SK-N-SH (cell line): ENCODE data around the gene MRPL53. TPM values are rescaled to one million over a fixed set of nuclear protein-coding genes. Genes with fewer than 3 reads are reported as not detected.
A peak's percentile ranks its signal among the peaks of the same experiment; 100 is the strongest.

Experiments
- CTCF ChIA-PET: fragments of 300-600, 350-600 bp; formaldehyde crosslinking; extraction: SDS; loops from one replicate; lab custom pipeline; 2021; lab: Yijun Ruan, JAX
- POLR2A ChIA-PET: fragments of 350-600 bp; sonication (Branson Sonifier 250); formaldehyde crosslinking; extraction: SDS; loops from one replicate; lab custom pipeline; 2020; ENCODE audit warnings: antibody characterized with exemption, inconsistent platforms; lab: Yijun Ruan, JAX
- DNase-seq: peaks from one replicate; pipeline ENCODE4 v3.0.0; 2012
- H2AFZ ChIP-seq: fragments of 200-600 bp; sonication (generic); 2 replicates; pipeline ENCODE4 v1.8.1; 2016; ENCODE audit warnings: antibody characterized with exemption, mild to moderate bottlenecking, low read depth
- H3F3A ChIP-seq: fragments of 200-600 bp; sonication (generic); replicated peaks from 2 replicates; pipeline ENCODE3; 2016; ENCODE audit warnings: antibody characterized with exemption, mild to moderate bottlenecking; ENCODE audit not compliant: insufficient read depth
- H3K27ac ChIP-seq, 2 experiments: fragments of 200-500 bp in 1 of 2; fragments of 200-600 bp in 1 of 2; sonication (Bioruptor generic) in 1 of 2; sonication (generic), shearing (Covaris generic) in 1 of 2; 2 replicates each; pipeline versions ENCODE4 v1.5.1 to v1.6.1; 2014 to 2016; ENCODE audit warnings: low read depth in 2 of 2, inconsistent platforms in 1 of 2, low read length in 1 of 2, mild to moderate bottlenecking in 1 of 2, mixed read lengths in 1 of 2
- H3K27me3 ChIP-seq: fragments of 200-600 bp; sonication (generic), shearing (Covaris generic); 2 replicates; pipeline ENCODE4 v1.6.1; 2016; ENCODE audit warnings: mixed run types; ENCODE audit not compliant: insufficient read depth
- H3K36me3 ChIP-seq, 2 experiments: fragments of 200-500 bp in 1 of 2; fragments of 200-600 bp in 1 of 2; sonication (Bioruptor generic) in 1 of 2; sonication (generic) in 1 of 2; replicated peaks in 1 of 2; 2 replicates each; pipeline versions ENCODE3 to v1.5.1; 2014 to 2016; ENCODE audit warnings: low read length in 1 of 2, mild to moderate bottlenecking in 1 of 2; ENCODE audit not compliant: insufficient read depth in 2 of 2, control insufficient read depth in 1 of 2
- H3K4me1 ChIP-seq, 2 experiments: fragments of 200-500 bp in 1 of 2; fragments of 200-600 bp in 1 of 2; sonication (Bioruptor generic) in 1 of 2; sonication (generic), shearing (Covaris generic) in 1 of 2; 2 replicates each; pipeline versions ENCODE4 v1.5.1 to v1.6.1; 2014 to 2016; ENCODE audit warnings: low read depth in 1 of 2, low read length in 1 of 2, mixed run types in 1 of 2; ENCODE audit not compliant: insufficient read depth in 2 of 2, control insufficient read depth in 1 of 2
- H3K4me2 ChIP-seq: fragments of 200-600 bp; sonication (generic), shearing (Covaris generic); 2 replicates; pipeline ENCODE4 v1.6.1; 2017; ENCODE audit warnings: mixed run types
- H3K4me3 ChIP-seq, 2 experiments: fragments of 200-500 bp in 1 of 2; fragments of 200-600 bp in 1 of 2; sonication (Bioruptor generic) in 1 of 2; sonication (generic), shearing (Covaris generic) in 1 of 2; 2 replicates each; pipeline versions ENCODE4 v1.5.1 to v1.8.1; 2014 to 2016; ENCODE audit warnings: low read depth in 2 of 2, inconsistent platforms in 1 of 2, low read length in 1 of 2, mild to moderate bottlenecking in 1 of 2, mixed read lengths in 1 of 2, moderate library complexity in 1 of 2
- H3K79me2 ChIP-seq: fragments of 200-600 bp; sonication (generic); 2 replicates; pipeline ENCODE4 v1.8.1; 2017; ENCODE audit warnings: mild to moderate bottlenecking; ENCODE audit not compliant: insufficient read depth
- H3K9ac ChIP-seq: fragments of 200-600 bp; sonication (generic); 2 replicates; pipeline ENCODE4 v1.6.1; 2017; ENCODE audit warnings: mixed run types
- H3K9me2 ChIP-seq: fragments of 200-600 bp; sonication (generic); 2 replicates; pipeline ENCODE4 v1.6.1; 2017; ENCODE audit warnings: mixed run types
- H3K9me3 ChIP-seq: fragments of 200-600 bp; sonication (generic); 2 replicates; pipeline ENCODE4 v1.6.1; 2017; ENCODE audit warnings: mixed run types, mild to moderate bottlenecking, moderate library complexity
- H4K20me1 ChIP-seq: fragments of 200-600 bp; sonication (generic); 2 replicates; pipeline ENCODE4 v1.6.1; 2017; ENCODE audit warnings: mild to moderate bottlenecking, mixed run types; ENCODE audit not compliant: insufficient read depth
- CHD2 ChIP-seq: fragments of 150-350 bp; IDR thresholded peaks from 2 replicates; pipeline ENCODE4 v1.6.1; 2018; ENCODE audit warnings: low read length; ENCODE audit not compliant: partially characterized antibody
- EP300 ChIP-seq, 2 experiments: IDR thresholded peaks; 2 replicates each; pipeline versions ENCODE4 v1.4.0 to v1.6.1; 2012; ENCODE audit warnings: borderline replicate concordance in 1 of 2, low read depth in 1 of 2, low read length in 1 of 2
- FOSL2 ChIP-seq: IDR thresholded peaks from 2 replicates; pipeline ENCODE4 v1.4.0; 2012; ENCODE audit warnings: low read depth, mild to moderate bottlenecking, moderate library complexity, borderline replicate concordance
- FOXM1 ChIP-seq: IDR thresholded peaks from 2 replicates; pipeline ENCODE4 v1.4.0; 2012; ENCODE audit warnings: low read depth, mild to moderate bottlenecking
- GABPA ChIP-seq: IDR thresholded peaks from 2 replicates; pipeline ENCODE4 v1.4.0; 2012; ENCODE audit warnings: low read depth, mild to moderate bottlenecking
- JUND ChIP-seq: IDR thresholded peaks from 2 replicates; pipeline ENCODE4 v1.4.0; 2012
- MXI1 ChIP-seq: IDR thresholded peaks from 2 replicates; pipeline ENCODE4 v1.6.1; 2012; ENCODE audit warnings: mild to moderate bottlenecking, low read depth, low read length, improper control_type of control experiment
- NFIC ChIP-seq: IDR thresholded peaks from 2 replicates; pipeline ENCODE4 v1.4.0; 2012; ENCODE audit warnings: borderline replicate concordance
- NRF1 ChIP-seq: IDR thresholded peaks from 2 replicates; pipeline ENCODE4 v1.6.1; 2012; ENCODE audit warnings: low read depth, mild to moderate bottlenecking, low read length
- POLR2AphosphoS5 ChIP-seq: IDR thresholded peaks from 2 replicates; pipeline ENCODE4 v1.6.1; 2012; ENCODE audit warnings: low read depth, low read length
- RAD21 ChIP-seq: IDR thresholded peaks from 2 replicates; pipeline ENCODE4 v1.6.1; 2012; ENCODE audit warnings: mild to moderate bottlenecking, low read length
- RCOR1 ChIP-seq: fragments of 150-350 bp; IDR thresholded peaks from 2 replicates; pipeline ENCODE4 v1.6.1; 2017; ENCODE audit warnings: antibody characterized with exemption, low read length
- SIN3A ChIP-seq: IDR thresholded peaks from 2 replicates; pipeline ENCODE4 v1.6.1; 2012; ENCODE audit warnings: low read depth, mild to moderate bottlenecking, low read length, moderate library complexity, borderline replicate concordance
- SMC3 ChIP-seq: IDR thresholded peaks from 2 replicates; pipeline ENCODE4 v1.6.1; 2012; ENCODE audit warnings: low read depth, low read length, improper control_type of control experiment
- TAF1 ChIP-seq: IDR thresholded peaks from 2 replicates; pipeline ENCODE4 v1.6.1; 2012; ENCODE audit warnings: low read depth, mild to moderate bottlenecking, low read length, moderate library complexity, borderline replicate concordance
- TEAD4 ChIP-seq: IDR thresholded peaks from 2 replicates; pipeline ENCODE4 v1.4.0; 2012; ENCODE audit warnings: mild to moderate bottlenecking, borderline replicate concordance; ENCODE audit not compliant: insufficient read depth
- WGBS: methylation state at CpG from one replicate; pipeline ENCODE4 v1.1.6; 2017; ENCODE audit warnings: low lambda C conversion rate; 5-methylcytosine and 5-hydroxymethylcytosine counted together
- polyA plus RNA-seq, 3 experiments: library from polyadenylated mRNA; depleted of rRNA; stranded (reverse); fragments of >200 nt; gene quantifications; 2 replicates each; pipeline ENCODE4 v1.2.3, GENCODE V29; 2012
- TF ChIP-seq, protein P1 (sequence below): IDR thresholded peaks from 2 replicates; pipeline ENCODE4 v1.4.0; 2012; ENCODE audit warnings: low read depth, borderline replicate concordance
- TF ChIP-seq, protein P2 (sequence below): IDR thresholded peaks from 2 replicates; pipeline ENCODE4; 2012
- TF ChIP-seq, protein P3 (sequence below): IDR thresholded peaks from 2 replicates; pipeline ENCODE4 v1.4.0; 2012; ENCODE audit warnings: low read depth
- TF ChIP-seq, protein P4 (sequence below): fragments of 200-600 bp; sonication (generic); IDR thresholded peaks from 2 replicates; pipeline ENCODE4 v1.6.1; 2017; ENCODE audit warnings: antibody characterized with exemption, mild to moderate bottlenecking, moderate library complexity
- TF ChIP-seq, protein P5 (sequence below): fragments of 150-350 bp; IDR thresholded peaks from 2 replicates; pipeline ENCODE4 v1.6.1; 2016; ENCODE audit warnings: mild to moderate bottlenecking, low read depth, low read length
- TF ChIP-seq, protein P6 (sequence below): IDR thresholded peaks from 2 replicates; pipeline ENCODE4 v1.4.0; 2012; ENCODE audit warnings: low read depth, borderline replicate concordance

Gene MRPL53
- polyA plus RNA-seq, 1 of the 3 experiments (the other 2 are of a cell fraction), result 95.0 TPM

DNA sequence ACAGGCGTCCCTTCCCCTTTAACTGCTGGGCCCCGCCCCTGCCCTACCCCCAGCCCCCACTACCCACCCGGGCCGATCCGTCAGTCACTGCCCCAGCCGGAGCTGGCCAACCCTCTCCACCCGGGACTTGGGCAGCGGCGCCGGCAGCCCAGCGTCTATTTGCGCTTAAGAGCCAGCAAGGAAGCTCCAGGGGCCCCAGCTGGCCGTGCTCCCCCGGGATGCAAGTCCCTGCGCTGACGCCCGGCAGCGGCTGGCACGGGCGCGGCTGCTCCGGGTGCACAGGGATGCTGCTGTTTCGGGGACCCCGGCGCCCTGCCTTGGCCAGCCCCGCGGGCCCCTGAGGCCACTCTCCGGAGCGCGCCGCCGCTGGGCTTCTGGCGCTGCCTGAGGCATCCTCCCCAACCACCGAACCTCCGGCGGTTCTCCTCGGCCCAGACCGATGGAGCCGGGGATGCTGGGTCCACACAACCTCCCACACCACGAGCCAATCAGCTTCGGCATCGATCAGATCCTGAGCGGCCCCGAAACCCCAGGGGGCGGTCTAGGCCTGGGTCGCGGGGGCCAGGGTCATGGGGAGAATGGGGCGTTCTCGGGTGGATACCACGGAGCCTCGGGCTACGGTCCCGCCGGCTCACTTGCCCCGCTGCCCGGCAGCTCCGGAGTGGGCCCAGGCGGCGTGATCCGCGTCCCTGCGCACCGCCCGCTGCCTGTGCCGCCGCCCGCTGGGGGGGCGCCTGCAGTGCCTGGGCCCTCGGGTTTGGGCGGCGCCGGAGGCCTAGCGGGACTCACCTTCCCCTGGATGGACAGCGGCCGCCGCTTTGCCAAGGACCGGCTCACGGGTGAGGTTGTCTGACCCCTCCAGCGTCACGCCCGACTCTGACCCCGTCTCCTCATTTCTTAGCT is 42.1 kb upstream of the MRPL53 start, which contains the start of gene TLX2:
TLX2 (plus strand) TSS at position 83 of the 903 bp plus-strand sequence; CDS start at position 440, 357 bp downstream.
- H4K20me1 ChIP-seq, result no peaks in the 10 kb centered on the region
- no peaks in the 10 kb centered on the region for H3K9me2 ChIP-seq
- 30% methylated on average over 18 of the region's 82 CpGs for WGBS
- H3K27ac ChIP-seq, result peak within 1 kb of the TSS; percentile 53 to 95; a peak in 3 of 4 replicates
- peaks cover 9 to 18% of the 10 kb centered on the region in 2 experiments; a peak in 1 of 4 replicates for H3K4me1 ChIP-seq
- H3F3A ChIP-seq, result peaks cover 16% of the 10 kb centered on the region
- H3K4me2 ChIP-seq, result peak within 1 kb of the TSS; percentile 99
- H3K4me3 ChIP-seq, result peak within 1 kb of the TSS; percentile 68 to 90
- H3K9ac ChIP-seq, result peak within 1 kb of the TSS; percentile 71
- H3K79me2 ChIP-seq, result peaks cover 23% of the 10 kb centered on the region; the same call in 1 of the 2 replicates
- DNase-seq, result peak; percentile 96
- H3K36me3 ChIP-seq, result peaks cover 4% of the 10 kb centered on the region in 2 experiments
- no peaks in the 10 kb centered on the region for H3K27me3 ChIP-seq
- no peaks in the 10 kb centered on the region for H3K9me3 ChIP-seq
- ChIA-PET CTCF (interaction anchor here (1.4 to 3.1 kb wide), 6 partner anchors 12 to 74 kb away, joined by 3 to 14 read pairs (median 10); partner anchors contain the start of genes AUP1, CCDC142, DQX1 and HTRA2), POLR2A (interaction anchor here (0.7 to 1.9 kb wide), 12 partner anchors 8 to 74 kb away, joined by 3 to 6 read pairs (median 4); partner anchors contain the start of genes AUP1, CCDC142, DQX1 and HTRA2)
- peak within 1 kb of the TSS; percentile 90 for H2AFZ ChIP-seq
- TF ChIP-seq, protein P1, sequence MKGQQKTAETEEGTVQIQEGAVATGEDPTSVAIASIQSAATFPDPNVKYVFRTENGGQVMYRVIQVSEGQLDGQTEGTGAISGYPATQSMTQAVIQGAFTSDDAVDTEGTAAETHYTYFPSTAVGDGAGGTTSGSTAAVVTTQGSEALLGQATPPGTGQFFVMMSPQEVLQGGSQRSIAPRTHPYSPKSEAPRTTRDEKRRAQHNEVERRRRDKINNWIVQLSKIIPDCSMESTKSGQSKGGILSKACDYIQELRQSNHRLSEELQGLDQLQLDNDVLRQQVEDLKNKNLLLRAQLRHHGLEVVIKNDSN, result no peak
- TF ChIP-seq GABPA (no peak), NFIC (no peak), JUND (no peak), POLR2AphosphoS5 (0 out of 2 replicates have a peak, but pooled peaks have one; percentile 55), TAF1 (0 out of 2 replicates have a peak, but pooled peaks have one; percentile 44), CHD2 (no peak), RAD21 (0 out of 2 replicates have a peak, but pooled peaks have one; percentile 9), TEAD4 (no peak), FOSL2 (no peak), SIN3A (no peak), MXI1 (peak; percentile 48), FOXM1 (no peak), EP300 (IDR thresholded peaks at IDR 0.05; ENCODE audit: borderline replicate concordance in 1 of 2, low read depth in 1 of 2, low read length in 1 of 2) (no peak), SMC3 (0 out of 2 replicates have a peak, but pooled peaks have one; percentile 4), NRF1 (0 out of 2 replicates have a peak, but pooled peaks have one; percentile 2), RCOR1 (no peak)
- TF ChIP-seq, protein P2, sequence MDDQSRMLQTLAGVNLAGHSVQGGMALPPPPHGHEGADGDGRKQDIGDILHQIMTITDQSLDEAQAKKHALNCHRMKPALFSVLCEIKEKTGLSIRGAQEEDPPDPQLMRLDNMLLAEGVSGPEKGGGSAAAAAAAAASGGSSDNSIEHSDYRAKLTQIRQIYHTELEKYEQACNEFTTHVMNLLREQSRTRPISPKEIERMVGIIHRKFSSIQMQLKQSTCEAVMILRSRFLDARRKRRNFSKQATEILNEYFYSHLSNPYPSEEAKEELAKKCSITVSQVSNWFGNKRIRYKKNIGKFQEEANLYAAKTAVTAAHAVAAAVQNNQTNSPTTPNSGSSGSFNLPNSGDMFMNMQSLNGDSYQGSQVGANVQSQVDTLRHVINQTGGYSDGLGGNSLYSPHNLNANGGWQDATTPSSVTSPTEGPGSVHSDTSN, result peak; percentile 70
- TF ChIP-seq, protein P3, sequence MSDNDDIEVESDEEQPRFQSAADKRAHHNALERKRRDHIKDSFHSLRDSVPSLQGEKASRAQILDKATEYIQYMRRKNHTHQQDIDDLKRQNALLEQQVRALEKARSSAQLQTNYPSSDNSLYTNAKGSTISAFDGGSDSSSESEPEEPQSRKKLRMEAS, result no peak
- TF ChIP-seq, protein P4, sequence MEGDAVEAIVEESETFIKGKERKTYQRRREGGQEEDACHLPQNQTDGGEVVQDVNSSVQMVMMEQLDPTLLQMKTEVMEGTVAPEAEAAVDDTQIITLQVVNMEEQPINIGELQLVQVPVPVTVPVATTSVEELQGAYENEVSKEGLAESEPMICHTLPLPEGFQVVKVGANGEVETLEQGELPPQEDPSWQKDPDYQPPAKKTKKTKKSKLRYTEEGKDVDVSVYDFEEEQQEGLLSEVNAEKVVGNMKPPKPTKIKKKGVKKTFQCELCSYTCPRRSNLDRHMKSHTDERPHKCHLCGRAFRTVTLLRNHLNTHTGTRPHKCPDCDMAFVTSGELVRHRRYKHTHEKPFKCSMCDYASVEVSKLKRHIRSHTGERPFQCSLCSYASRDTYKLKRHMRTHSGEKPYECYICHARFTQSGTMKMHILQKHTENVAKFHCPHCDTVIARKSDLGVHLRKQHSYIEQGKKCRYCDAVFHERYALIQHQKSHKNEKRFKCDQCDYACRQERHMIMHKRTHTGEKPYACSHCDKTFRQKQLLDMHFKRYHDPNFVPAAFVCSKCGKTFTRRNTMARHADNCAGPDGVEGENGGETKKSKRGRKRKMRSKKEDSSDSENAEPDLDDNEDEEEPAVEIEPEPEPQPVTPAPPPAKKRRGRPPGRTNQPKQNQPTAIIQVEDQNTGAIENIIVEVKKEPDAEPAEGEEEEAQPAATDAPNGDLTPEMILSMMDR, result peak; percentile 25
- TF ChIP-seq, protein P5, sequence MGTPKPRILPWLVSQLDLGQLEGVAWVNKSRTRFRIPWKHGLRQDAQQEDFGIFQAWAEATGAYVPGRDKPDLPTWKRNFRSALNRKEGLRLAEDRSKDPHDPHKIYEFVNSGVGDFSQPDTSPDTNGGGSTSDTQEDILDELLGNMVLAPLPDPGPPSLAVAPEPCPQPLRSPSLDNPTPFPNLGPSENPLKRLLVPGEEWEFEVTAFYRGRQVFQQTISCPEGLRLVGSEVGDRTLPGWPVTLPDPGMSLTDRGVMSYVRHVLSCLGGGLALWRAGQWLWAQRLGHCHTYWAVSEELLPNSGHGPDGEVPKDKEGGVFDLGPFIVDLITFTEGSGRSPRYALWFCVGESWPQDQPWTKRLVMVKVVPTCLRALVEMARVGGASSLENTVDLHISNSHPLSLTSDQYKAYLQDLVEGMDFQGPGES, result no peak
- TF ChIP-seq, protein P6, sequence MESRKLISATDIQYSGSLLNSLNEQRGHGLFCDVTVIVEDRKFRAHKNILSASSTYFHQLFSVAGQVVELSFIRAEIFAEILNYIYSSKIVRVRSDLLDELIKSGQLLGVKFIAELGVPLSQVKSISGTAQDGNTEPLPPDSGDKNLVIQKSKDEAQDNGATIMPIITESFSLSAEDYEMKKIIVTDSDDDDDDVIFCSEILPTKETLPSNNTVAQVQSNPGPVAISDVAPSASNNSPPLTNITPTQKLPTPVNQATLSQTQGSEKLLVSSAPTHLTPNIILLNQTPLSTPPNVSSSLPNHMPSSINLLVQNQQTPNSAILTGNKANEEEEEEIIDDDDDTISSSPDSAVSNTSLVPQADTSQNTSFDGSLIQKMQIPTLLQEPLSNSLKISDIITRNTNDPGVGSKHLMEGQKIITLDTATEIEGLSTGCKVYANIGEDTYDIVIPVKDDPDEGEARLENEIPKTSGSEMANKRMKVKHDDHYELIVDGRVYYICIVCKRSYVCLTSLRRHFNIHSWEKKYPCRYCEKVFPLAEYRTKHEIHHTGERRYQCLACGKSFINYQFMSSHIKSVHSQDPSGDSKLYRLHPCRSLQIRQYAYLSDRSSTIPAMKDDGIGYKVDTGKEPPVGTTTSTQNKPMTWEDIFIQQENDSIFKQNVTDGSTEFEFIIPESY, result no peak
